Sigmoid colon (tissue), 7 donors: ENCODE data around the gene SELENBP1. TPM values are rescaled to one million over a fixed set of nuclear protein-coding genes. Genes with fewer than 3 reads are reported as not detected.

Source experiments
- DNase-seq: peaks from one replicate; pipeline ENCODE4 v3.0.0-alpha.2; 2019
- H3K27ac ChIP-seq, 4 donors: fragments of 200-600 bp; sonication (generic); one replicate each; pipeline ENCODE4 v1.5.1; 2016 to 2019; ENCODE audit warnings: mild to moderate bottlenecking in 1 of 4
- H3K27me3 ChIP-seq, 3 donors: fragments of 200-600 bp; sonication (generic); one replicate each; pipeline ENCODE4 v1.5.1; 2019; ENCODE audit warnings: mild to moderate bottlenecking in 1 of 3
- H3K36me3 ChIP-seq, 4 donors: fragments of 200-600 bp; sonication (generic); one replicate each; pipeline ENCODE4 v1.5.1; 2016 to 2019
- H3K4me1 ChIP-seq, 4 donors: fragments of 200-600 bp; sonication (generic); one replicate each; pipeline ENCODE4 v1.5.1; 2017 to 2019
- H3K4me3 ChIP-seq, 4 donors: fragments of 200-600 bp; sonication (generic); one replicate each; pipeline ENCODE4 v1.5.1; 2017 to 2019; ENCODE audit warnings: mild to moderate bottlenecking in 2 of 4, moderate library complexity in 1 of 4
- H3K9me3 ChIP-seq, 4 donors: fragments of 200-600 bp in 3 of 4; sonication (generic) in 3 of 4; one replicate each; pipeline versions ENCODE4 v1.5.1 to v1.6.1; 2013 to 2019
- CTCF ChIP-seq, 4 experiments: fragments of 450-650 bp in 3 of 4; fragments of 200-600 bp in 1 of 4; IDR thresholded peaks; one replicate each; pipeline ENCODE4 v1.5.1; 2016 to 2019; ENCODE audit warnings: antibody characterized with exemption in 4 of 4, mild to moderate bottlenecking in 3 of 4, moderate library complexity in 2 of 4
- EP300 ChIP-seq, 4 donors: sonication (generic); formaldehyde crosslinking; IDR thresholded peaks; one replicate each; pipeline ENCODE4 v1.6.1; 2017; ENCODE audit warnings: antibody characterized with exemption in 4 of 4
- POLR2A ChIP-seq, 2 donors: fragments of 450-650 bp; IDR thresholded peaks; one replicate each; pipeline ENCODE4 v1.6.1; 2016; ENCODE audit warnings: antibody characterized with exemption in 2 of 2, mild to moderate bottlenecking in 2 of 2, moderate library complexity in 2 of 2
- POLR2AphosphoS5 ChIP-seq, 4 donors: sonication (generic); formaldehyde crosslinking; IDR thresholded peaks; one replicate each; pipeline ENCODE4 v1.6.1; 2017; ENCODE audit warnings: antibody characterized with exemption in 4 of 4
- WGBS, 2 donors: extraction: QIAGEN DNeasy Blood & Tissue Kit; methylation state at CpG; one replicate each; pipeline ENCODE4 v1.1.7; 2013; 5-methylcytosine and 5-hydroxymethylcytosine counted together
- intact Hi-C: fragments of 100-400 bp; cut with DNase I; formaldehyde crosslinking; loops from one replicate; pipeline ENCODE4 v1.15.1; 2023
- polyA plus RNA-seq, 3 donors: library from polyadenylated mRNA; stranded (reverse); fragments of 200-250 nt; gene quantifications; one replicate each; pipeline ENCODE4 v1.2.3, GENCODE V29; 2013
- total RNA-seq, 4 donors: library from RNA; depleted of rRNA; stranded (reverse); fragments of >200 nt; gene quantifications; one replicate each; pipeline ENCODE4 v1.1.0, GENCODE V29; 2016
- donor health status: healthy with polysubstance abuse.
- donor health status: Bipolar disorder and iron deficiency.
- donor health status: healthy.

The SELENBP1 gene
- total RNA-seq (100 to 1,000 TPM in 3 of 4 donors, 10 to 100 TPM in 1; 95.8 to 142 (median 127) TPM), polyA plus RNA-seq (1,000 to 10,000 TPM in 1 of 3 donors, 100 to 1,000 TPM in 2; 787 to 1,051 (median 895) TPM)

- peak; percentile 71 to 95 for TF ChIP-seq POLR2A (IDR thresholded peaks at IDR 0.05)
- peak; percentile 86 to 95 (median 90) for TF ChIP-seq POLR2AphosphoS5 (IDR thresholded peaks at IDR 0.05)
- no peak for TF ChIP-seq EP300 (IDR thresholded peaks at IDR 0.05)
- Histone ChIP-seq H3K4me1 (peaks cover 0 to 48% (median 37%) of the 10 kb centered on the region in 4 donors), H3K36me3 (peaks cover 0 to 20% (median 7%) of the 10 kb centered on the region in 4 donors), H3K9me3 (no peaks in the 10 kb centered on the region), H3K4me3 (peak within 1 kb of the TSS; percentile 46 to 54 (median 48)), H3K27ac (peak within 1 kb of the TSS; percentile 81 to 89 (median 86)), H3K27me3 (no peaks in the 10 kb centered on the region)
- intact Hi-C loops, result loop anchor here (1.0 kb wide), 2 partner anchors 25 to 26 kb away; partner anchors contain the start of gene RFX5
- DNase-seq, result peak; percentile 96
- WGBS, 2 donors, result 10 to 47% methylated on average over 11 of the region's 11 CpGs
Measured at GRCh38 chr1:151372058-151372934, at the start of gene SELENBP1. Gene SELENBP1, minus strand, starts transcription at chr1:151372705. Its CDS starts 64 bp downstream, at chr1:151372641.

- Histone ChIP-seq H3K4me3 (no peak overlapping the region), H3K27me3 (no peaks in the 10 kb centered on the region), H3K9me3 (no peaks in the 10 kb centered on the region), H3K27ac (no peak overlapping the region), H3K36me3 (peaks cover 12 to 100% (median 50%) of the 10 kb centered on the region in 4 donors), H3K4me1 (no peaks in the 10 kb centered on the region)
- intact Hi-C loops, result no loop called here
- 77 to 98% methylated on average over 5 of the region's 5 CpGs for WGBS, 2 donors
- DNase-seq, result no peak
- TF ChIP-seq POLR2A (IDR thresholded peaks at IDR 0.05) (no peak), POLR2AphosphoS5 (IDR thresholded peaks at IDR 0.05) (no peak), EP300 (IDR thresholded peaks at IDR 0.05) (no peak), CTCF (IDR thresholded peaks at IDR 0.05) (no peak)
Measured at GRCh38 chr1:151419819-151420218, 47.3 kb upstream of the SELENBP1 start.

DNA sequence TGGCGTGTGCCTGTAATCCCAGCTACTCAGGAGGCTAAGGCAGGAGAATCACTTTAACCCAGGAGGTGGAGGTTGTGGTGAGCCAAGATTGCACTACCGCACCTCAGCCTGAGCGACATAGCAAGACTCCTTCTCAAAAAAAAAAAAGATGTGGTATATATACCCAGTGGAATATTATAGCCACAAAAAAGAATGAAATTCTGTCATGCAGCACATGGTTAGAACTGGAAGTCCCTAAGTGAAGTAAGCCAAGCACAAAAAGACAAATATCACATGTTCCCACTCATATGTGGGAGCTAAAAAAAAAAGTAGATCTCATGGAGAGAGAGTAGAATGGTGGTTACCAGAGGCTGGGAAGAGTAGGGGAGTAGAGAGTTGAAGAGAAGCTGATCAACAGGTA is 45.6 kb upstream of the SELENBP1 start:
- Histone ChIP-seq H3K4me1 (no peaks in the 10 kb centered on the region), H3K27me3 (no peaks in the 10 kb centered on the region), H3K27ac (no peak overlapping the region), H3K36me3 (peaks cover 9 to 100% (median 45%) of the 10 kb centered on the region in 4 donors), H3K4me3 (no peak overlapping the region), H3K9me3 (no peaks in the 10 kb centered on the region)
- 89 to 99% methylated on average over 3 of the region's 3 CpGs for WGBS, 2 donors
- intact Hi-C loops, result no loop called here
- TF ChIP-seq POLR2AphosphoS5 (IDR thresholded peaks at IDR 0.05) (no peak), EP300 (IDR thresholded peaks at IDR 0.05) (no peak), POLR2A (IDR thresholded peaks at IDR 0.05) (no peak), CTCF (IDR thresholded peaks at IDR 0.05) (no peak)
- DNase-seq, result no peak

GRCh38 chr1:151416231-151416630 is 43.7 kb upstream of the SELENBP1 start:
- peaks cover 5 to 99% (median 39%) of the 10 kb centered on the region in 4 donors for H3K36me3 ChIP-seq

More at GRCh38 chr1:151416231-151416630, 43.7 kb upstream of the SELENBP1 start:
- Histone ChIP-seq H3K4me3 (no peak overlapping the region), H3K27me3 (no peaks in the 10 kb centered on the region), H3K9me3 (no peaks in the 10 kb centered on the region), H3K4me1 (no peaks in the 10 kb centered on the region), H3K27ac (no peak overlapping the region)
- TF ChIP-seq POLR2A (IDR thresholded peaks at IDR 0.05), result no peak
- no peak for TF ChIP-seq EP300 (IDR thresholded peaks at IDR 0.05)
- no peak for TF ChIP-seq POLR2AphosphoS5 (IDR thresholded peaks at IDR 0.05)
- no peak for TF ChIP-seq CTCF (IDR thresholded peaks at IDR 0.05)
- intact Hi-C loops, result no loop called here
- WGBS, 2 donors, result 98% methylated on average over 4 of the region's 4 CpGs
- DNase-seq, result no peak
